ENCODE data around the gene RAB8B.
"Not testable (repeated sequence)": the region's sequence is repeated elsewhere in the genome, so short reads cannot be mapped to it uniquely, and the experiment has no call there.

RAB8B gene

GRCh38 chr15:63210151-63211091 is 21.0 kb downstream of the RAB8B start:
- no peak for DNase-seq

- no peak for DNase-seq
Observed at GRCh38 chr15:63211092-63211490, 21.7 kb downstream of the RAB8B start.

GRCh38 chr15:63211549-63211948 is 22.1 kb downstream of the RAB8B start:
- DNase-seq, result no peak

DNA sequence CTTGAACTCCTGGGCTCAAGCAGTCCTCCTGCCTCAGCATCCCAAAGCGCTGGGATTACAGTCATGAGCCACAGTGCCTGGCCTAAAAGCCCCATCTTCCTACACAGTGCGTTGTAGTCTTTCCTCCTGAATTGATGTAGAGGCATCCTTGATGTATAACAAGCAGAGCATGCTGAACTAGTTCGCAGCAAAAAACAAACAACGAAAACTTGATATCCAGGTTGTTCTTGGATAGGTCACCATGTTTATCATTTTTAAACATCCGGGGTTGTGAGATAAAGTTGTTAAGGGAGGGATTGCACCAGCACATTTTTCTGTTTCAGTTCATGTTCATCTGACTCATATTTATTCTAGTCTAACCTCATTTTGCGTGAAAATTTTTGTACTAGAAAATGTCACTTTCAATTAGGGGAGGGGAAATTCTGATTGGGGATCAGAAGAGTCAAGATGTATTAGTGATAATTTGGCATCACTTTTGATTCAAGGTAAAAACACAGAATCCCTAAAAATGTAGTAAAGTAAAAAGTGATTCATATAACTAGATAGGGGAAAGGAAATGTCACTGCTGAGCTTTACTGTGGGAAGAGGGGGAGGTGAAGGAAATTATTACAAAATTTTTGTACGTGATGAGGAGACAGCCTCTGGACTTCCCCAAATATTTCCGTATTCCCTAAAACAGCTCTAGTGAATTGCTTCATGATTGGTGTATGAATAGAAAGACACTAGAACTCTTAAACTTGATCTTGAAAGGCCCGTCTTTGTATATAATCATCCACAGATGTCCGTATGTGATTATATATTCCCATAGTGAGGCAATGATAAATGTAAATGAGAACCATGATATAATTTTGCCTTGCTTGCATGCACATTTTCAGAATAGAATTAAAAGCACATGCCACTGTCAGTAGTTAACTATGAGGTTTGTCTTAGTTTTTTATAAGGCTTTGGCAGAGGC is 22.9 kb downstream of the RAB8B start:
- no peak for DNase-seq

- DNase-seq, result no peak
Observed at GRCh38 chr15:63218100-63218808, 28.8 kb downstream of the RAB8B start.

GRCh38 chr15:63219196-63219710 is 29.8 kb downstream of the RAB8B start:
- DNase-seq, result no peak

GRCh38 chr15:63221346-63221745 is 31.9 kb downstream of the RAB8B start:
- DNase-seq, result no peak

GRCh38 chr15:63223463-63223862 is 34.1 kb downstream of the RAB8B start:
- DNase-seq, result no peak

DNA sequence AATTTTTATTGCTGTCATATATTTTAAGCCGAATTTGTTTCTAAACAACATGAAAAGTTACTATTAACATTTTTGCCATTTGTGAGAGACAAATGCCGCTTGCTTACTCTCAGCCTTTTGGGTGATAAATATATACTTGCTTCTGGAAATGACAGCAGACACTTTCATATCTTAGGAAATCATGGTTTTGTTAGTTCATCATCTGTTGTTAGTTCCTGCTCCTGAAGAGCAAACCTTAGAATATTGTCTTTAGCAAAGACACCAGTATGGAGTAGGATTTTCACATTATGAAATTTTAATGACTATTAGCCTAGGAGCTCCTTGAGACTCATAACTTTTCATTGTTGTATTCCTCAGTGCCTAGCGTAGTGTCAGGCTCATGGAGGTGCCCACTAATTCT is 36.0 kb downstream of the RAB8B start:
- no peak for DNase-seq

- DNase-seq, result no peak
Observed at GRCh38 chr15:63226155-63226883, 36.9 kb downstream of the RAB8B start.

DNA sequence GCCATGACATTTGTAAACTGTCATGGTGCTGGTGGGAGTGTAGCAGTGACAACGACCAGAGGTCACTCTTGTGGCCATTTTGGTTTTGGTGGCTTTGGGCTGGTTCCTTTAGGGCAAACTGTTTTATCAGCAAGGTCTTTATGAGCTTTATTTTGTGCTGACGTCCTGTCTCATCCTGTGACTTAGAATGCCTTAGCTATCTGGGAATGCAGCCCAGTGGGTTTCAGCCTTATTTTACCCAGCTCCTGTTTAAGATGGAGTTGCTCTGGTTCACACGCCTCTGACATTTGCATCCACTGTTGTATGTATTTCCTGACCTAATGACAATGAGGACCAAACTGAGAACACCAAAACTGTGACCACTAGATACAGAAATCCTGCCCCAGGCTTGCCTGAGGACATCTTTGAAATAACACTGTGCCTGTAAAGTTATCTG is 37.6 kb downstream of the RAB8B start:
- no peak for DNase-seq

- DNase-seq, result no peak
Observed at GRCh38 chr15:63227689-63228088, 38.3 kb downstream of the RAB8B start.

DNA sequence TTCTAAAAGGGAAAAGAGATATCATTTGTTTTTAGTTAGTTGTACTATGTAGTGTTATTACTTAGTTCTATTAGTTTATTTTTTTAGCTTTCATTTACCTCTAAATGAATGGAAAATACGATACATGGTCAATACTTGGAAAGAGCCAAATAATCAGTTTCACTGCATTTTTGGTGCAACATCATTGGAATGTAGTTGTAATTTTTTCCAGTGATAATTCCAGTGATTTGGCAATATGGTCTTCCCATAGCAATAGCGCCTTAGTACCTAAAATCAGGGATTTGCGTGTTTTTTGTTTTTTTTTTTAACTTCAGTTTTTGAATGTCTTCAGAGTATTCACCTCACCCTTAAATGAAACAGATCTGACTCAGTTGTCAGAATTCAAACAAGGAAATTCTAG is 41.8 kb downstream of the RAB8B start:
- no peak for DNase-seq

DNA sequence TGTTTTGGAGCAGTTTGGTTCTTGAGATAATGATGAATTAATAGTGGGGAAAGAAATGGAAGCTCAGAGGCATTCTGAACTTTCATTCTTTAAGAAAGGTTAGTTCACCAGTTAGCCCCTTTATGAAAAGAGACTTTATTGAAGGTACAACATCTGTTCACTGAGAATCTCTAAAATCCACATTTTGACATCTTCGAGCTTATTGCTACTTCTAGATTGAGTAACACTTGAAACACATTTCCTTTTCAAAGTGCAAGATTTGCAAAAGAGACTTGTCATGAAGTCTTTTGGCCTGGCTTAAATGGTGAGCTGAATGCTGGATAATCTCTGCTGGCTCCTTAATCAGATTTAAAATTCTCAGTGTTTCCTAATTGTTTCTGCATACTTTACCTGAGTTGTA is 42.3 kb downstream of the RAB8B start:
- DNase-seq, result no peak

GRCh38 chr15:63232405-63232804 is 43.0 kb downstream of the RAB8B start:
- no peak for DNase-seq

DNA sequence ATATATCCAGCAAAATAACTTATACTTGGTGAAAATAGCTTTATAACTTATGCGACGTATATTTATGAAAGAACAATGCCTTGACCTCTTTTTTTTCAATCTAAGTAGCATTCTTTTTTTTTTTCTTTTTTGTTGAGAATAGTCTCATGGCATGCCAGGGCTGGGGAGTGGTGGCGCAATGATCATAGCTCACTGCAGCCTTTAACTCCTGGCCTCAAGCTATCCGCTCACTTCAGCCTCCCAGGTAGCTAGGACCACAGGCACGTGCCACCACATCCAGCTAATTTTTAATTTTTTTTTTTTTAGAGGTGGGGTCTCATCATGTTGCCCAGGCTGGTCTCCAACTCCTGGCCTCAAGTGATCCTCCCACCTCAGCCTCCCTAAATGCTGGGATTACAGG is 43.5 kb downstream of the RAB8B start:
- no peak for DNase-seq

DNA sequence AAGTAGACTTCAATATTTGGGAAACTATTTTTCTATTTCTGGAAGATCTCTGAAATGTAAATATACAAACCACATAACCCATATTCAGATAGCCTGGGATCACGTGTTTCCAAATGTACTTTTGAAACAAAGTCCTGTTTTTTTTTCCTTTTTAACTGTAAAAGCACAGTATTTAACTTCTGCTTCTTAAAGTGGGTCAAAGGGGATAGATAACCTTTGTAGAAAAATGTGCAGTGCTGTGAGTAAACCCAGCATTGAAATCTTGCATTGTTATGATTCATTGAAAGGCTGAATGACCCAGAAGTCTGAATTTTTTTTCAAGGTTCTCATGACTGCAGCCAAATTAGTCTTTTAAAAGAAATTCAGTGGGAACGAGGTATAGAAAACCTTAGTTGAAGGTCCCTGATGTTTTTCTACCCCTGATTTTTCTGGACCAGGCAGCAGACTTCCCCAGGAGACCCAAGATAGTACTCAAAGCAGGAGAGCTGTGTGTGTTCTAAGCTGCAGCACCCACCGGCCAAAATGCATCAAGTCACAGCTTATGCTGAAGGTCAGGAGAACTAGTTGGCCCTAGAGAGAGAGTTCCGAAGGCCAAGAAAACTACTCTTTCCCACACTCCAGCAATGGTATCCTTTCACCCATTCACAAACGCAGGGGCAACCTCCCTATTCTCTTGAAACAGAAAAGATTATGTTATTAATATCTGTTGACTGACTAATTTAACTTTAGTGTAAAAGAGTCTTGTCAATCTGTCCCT is 44.4 kb downstream of the RAB8B start:
- no peak for DNase-seq

DNA sequence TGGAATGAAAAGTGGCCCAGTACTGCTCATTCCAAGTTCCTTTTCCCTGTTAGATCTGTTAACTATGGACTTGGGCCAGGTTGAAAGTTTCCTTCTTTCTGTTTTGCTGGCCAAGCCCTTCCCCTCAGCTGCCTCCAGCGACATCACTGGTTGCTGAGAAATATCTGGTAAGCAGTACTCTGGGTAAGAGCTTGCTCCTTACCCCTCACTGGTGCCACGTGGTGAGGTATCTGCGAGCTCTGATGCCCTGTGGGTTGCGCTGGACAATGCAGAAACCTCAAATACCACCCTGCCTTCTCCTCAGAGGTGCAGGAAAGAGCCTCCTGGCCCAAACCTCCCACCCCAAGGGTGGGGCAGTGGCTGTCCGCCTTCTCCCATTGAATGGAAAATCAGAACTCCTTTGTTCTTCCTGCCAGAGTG is 45.1 kb downstream of the RAB8B start:
- no peak for DNase-seq

DNA sequence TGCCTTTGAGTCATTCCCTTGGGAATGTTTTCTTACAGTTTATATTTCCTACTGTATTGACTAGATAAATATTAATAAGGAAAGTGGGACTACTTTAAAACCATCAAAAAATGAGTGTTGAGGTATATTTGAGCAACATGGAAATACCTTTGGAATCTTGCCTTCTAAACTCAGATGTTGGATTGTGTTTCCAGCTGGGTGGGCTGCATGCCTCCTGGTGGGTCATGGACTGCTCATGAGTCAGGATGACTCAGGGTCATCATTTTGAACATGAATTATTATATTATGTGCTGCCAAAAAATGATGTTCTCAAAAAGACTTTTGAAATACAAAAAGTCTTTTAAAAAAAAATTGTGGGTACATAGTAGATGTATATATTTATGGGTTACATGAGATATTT is 46.9 kb downstream of the RAB8B start:
- DNase-seq, result no peak

DNA sequence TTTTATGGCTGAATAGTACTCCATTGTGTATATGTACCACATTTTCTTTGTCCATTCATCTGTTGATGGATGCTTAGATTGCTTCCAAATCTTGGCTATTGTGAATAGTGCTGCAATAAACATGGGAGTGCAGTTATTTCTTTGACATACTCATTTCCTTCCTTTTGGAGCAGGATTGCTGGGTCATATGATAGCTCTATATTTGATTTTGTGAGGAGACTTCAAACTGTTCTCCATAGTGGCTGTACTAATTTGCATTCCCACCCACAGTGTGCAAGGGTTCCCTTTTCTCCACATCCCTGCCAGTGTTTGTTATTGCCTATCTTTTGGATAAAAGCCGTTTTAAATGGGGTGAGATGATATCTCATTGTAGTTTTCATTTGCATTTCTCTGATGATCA is 47.7 kb downstream of the RAB8B start:
- not testable (repeated sequence) for DNase-seq

DNA sequence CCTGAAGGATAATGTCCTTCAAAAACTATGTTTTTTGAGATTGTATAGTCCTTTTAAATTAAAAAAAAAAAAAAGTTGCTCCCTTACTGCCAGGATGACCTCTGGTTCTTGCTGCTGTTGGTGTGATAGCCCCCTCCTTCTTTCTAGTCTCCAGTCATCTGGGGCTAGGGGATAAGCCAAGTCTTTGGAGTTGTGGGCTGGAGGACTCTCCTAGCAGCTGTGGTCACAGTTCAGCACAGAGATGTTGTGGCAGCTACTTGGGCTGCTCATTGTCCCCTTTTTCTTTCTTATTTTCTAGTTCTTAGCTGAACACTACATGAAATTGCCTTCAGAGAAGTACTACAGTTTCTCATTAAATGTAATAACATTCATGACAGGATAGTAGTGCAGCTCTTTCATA is 48.8 kb downstream of the RAB8B start:
- no peak for DNase-seq

Measured in stimulated activated CD4-positive, alpha-beta T cell treated with anti-CD3 and anti-CD28 coated beads, Interleukin-4, amount 100 ng/mL, for 1 hour (primary cell).